GM23338 (cell line): ENCODE results near the gene FAM43A. TPM values are rescaled to one million over a fixed set of nuclear protein-coding genes. Genes with fewer than 3 reads are reported as not detected.

Source experiments
- ATAC-seq: fragments of 200-7000 bp; cut with Tn5 transposase; 3 replicates; pipeline ENCODE4 v1.9.1; 2020
- DNase-seq: peaks from one replicate; pipeline ENCODE4 v3.0.0-alpha.2; 2015; ENCODE audit warnings: low spot score
- H2AFZ ChIP-seq: fragments of 200-600 bp; sonication (generic); 2 replicates; pipeline ENCODE4 v1.8.0; 2016; ENCODE audit warnings: antibody characterized with exemption, mild to moderate bottlenecking, moderate library complexity
- H3F3A ChIP-seq: fragments of 200-600 bp; sonication (generic); replicated peaks from 2 replicates; pipeline ENCODE4 v1.8.0; 2017; ENCODE audit warnings: antibody characterized with exemption, mixed run types, low read depth
- H3K27ac ChIP-seq: fragments of 200-600 bp; sonication (generic); 2 replicates; pipeline ENCODE4 v1.6.1; 2016; ENCODE audit warnings: low read depth
- H3K27me3 ChIP-seq: fragments of 200-600 bp; sonication (generic); 2 replicates; pipeline ENCODE4 v1.8.0; 2016; ENCODE audit warnings: mild to moderate bottlenecking, mixed run types, moderate library complexity; ENCODE audit not compliant: insufficient read depth
- H3K36me3 ChIP-seq: fragments of 200-600 bp; sonication (generic); 2 replicates; pipeline ENCODE4 v1.8.0; 2016; ENCODE audit warnings: mild to moderate bottlenecking; ENCODE audit not compliant: insufficient read depth
- H3K4me1 ChIP-seq: fragments of 200-600 bp; sonication (generic); 2 replicates; pipeline ENCODE4 v1.8.0; 2016; ENCODE audit warnings: mild to moderate bottlenecking, moderate library complexity; ENCODE audit not compliant: insufficient read depth
- H3K4me2 ChIP-seq: fragments of 200-600 bp; sonication (generic); 2 replicates; pipeline ENCODE4 v1.7.1; 2017; ENCODE audit warnings: mixed run types
- H3K4me3 ChIP-seq: fragments of 200-600 bp; sonication (generic); 2 replicates; pipeline ENCODE4 v1.6.1; 2016; ENCODE audit warnings: mixed run types
- H3K79me2 ChIP-seq: fragments of 200-600 bp; sonication (generic); replicated peaks from 2 replicates; pipeline ENCODE4 v1.8.0; 2017; ENCODE audit warnings: mild to moderate bottlenecking; ENCODE audit not compliant: insufficient read depth
- H3K9me2 ChIP-seq: fragments of 200-600 bp; sonication (generic); 2 replicates; pipeline ENCODE4 v1.8.0; 2017; ENCODE audit not compliant: insufficient read depth
- H4K20me1 ChIP-seq: fragments of 200-600 bp; sonication (generic); replicated peaks from 2 replicates; pipeline ENCODE4 v1.8.0; 2017; ENCODE audit warnings: mild to moderate bottlenecking; ENCODE audit not compliant: insufficient read depth
- H3K27ac Mint-ChIP-seq: 2 replicates; pipeline ENCODE4 v1.8.0; 2020; ENCODE audit warnings: inconsistent platforms, mild to moderate bottlenecking, moderate library complexity, mixed read lengths
- H3K27me3 Mint-ChIP-seq: 3 replicates; pipeline ENCODE4 v1.8.0; 2022; ENCODE audit warnings: low read depth, mild to moderate bottlenecking, moderate library complexity, mixed read lengths, inconsistent platforms; ENCODE audit not compliant: insufficient read depth, poor library complexity
- H3K36me3 Mint-ChIP-seq: 3 replicates; pipeline ENCODE4 v1.8.0; 2021; ENCODE audit warnings: low read depth, mild to moderate bottlenecking, inconsistent platforms, moderate library complexity, mixed read lengths
- H3K4me1 Mint-ChIP-seq: 3 replicates; pipeline ENCODE4 v1.8.0; 2020; ENCODE audit warnings: mild to moderate bottlenecking, inconsistent platforms, mixed read lengths
- H3K4me3 Mint-ChIP-seq: 3 replicates; pipeline ENCODE4 v1.8.0; 2021; ENCODE audit warnings: moderate library complexity, mild to moderate bottlenecking, inconsistent platforms, mixed read lengths
- H3K9me3 Mint-ChIP-seq: 3 replicates; pipeline ENCODE4 v1.8.0; 2020; ENCODE audit warnings: moderate library complexity, mild to moderate bottlenecking, inconsistent platforms, mixed read lengths
- ETS1 ChIP-seq: IDR thresholded peaks from 2 replicates; pipeline ENCODE4 v1.6.1; 2016; ENCODE audit warnings: antibody characterized with exemption
- EZH2phosphoT487 ChIP-seq: fragments of 200-600 bp; sonication (generic); IDR thresholded peaks from one replicate; pipeline ENCODE4 v1.8.1; 2018; ENCODE audit warnings: antibody characterized with exemption; ENCODE audit not compliant: unreplicated experiment
- JUNB ChIP-seq: IDR thresholded peaks from one replicate; pipeline ENCODE4 v1.6.1; 2016; ENCODE audit warnings: antibody characterized with exemption; ENCODE audit not compliant: unreplicated experiment
- POLR2AphosphoS5 ChIP-seq: IDR thresholded peaks from 2 replicates; pipeline ENCODE4 v1.6.1; 2016; ENCODE audit warnings: antibody characterized with exemption, low read depth
- STAT1 ChIP-seq: IDR thresholded peaks from one replicate; pipeline ENCODE4 v1.6.1; 2016; ENCODE audit warnings: antibody characterized with exemption; ENCODE audit not compliant: unreplicated experiment
- ZNF331 ChIP-seq: fragments of 250-450 bp; sonication (Bioruptor Pico); IDR thresholded peaks from 2 replicates; pipeline ENCODE4 v1.5.0; 2020; ENCODE audit warnings: low read depth, mild to moderate bottlenecking, moderate library complexity
- ZNF462 ChIP-seq: fragments of 250-450 bp; sonication (Bioruptor Pico); IDR thresholded peaks from 2 replicates; pipeline ENCODE4 v1.5.0; 2020; ENCODE audit warnings: mild to moderate bottlenecking, moderate library complexity
- polyA plus RNA-seq: library from polyadenylated mRNA; unstranded; fragments of >200 nt; fragmentation: Nextera tagmentation; extraction: Ambion mirVana; gene quantifications from 2 replicates; pipeline ENCODE4 v1.2.1, GENCODE V29; 2016
- total RNA-seq: library from RNA; depleted of rRNA; stranded (reverse); fragments of >200 nt; shearing (Covaris generic); gene quantifications from 2 replicates; pipeline ENCODE4 v1.2.3, GENCODE V29; 2014

Gene FAM43A
- total and polyA plus RNA-seq, 2 experiments from 2014 or later = 2.4 to 6.4 TPM

GRCh38 chr3:194731506-194732073 is 45.9 kb downstream of the FAM43A start:
- no peak for ATAC-seq
- no peak for DNase-seq
- no peaks in the 10 kb centered on the region for H3F3A ChIP-seq
- no peak overlapping the region; the same call in 1 of the 2 replicates for H2AFZ ChIP-seq
- no peaks in the 10 kb centered on the region for H3K79me2 ChIP-seq
- H3K27ac ChIP-seq = no peak overlapping the region
- peaks cover 13% of the 10 kb centered on the region; the same call in 1 of the 2 replicates for H3K4me1 ChIP-seq
- peaks cover 2% of the 10 kb centered on the region; the same call in 2 of the 3 replicates for H3K9me3 Mint-ChIP-seq
- H3K27me3 ChIP-seq = no peaks in the 10 kb centered on the region
- H3K4me1 Mint-ChIP-seq = peaks cover 22% of the 10 kb centered on the region
- H3K27ac Mint-ChIP-seq = no peak overlapping the region
- H3K4me3 Mint-ChIP-seq = no peak overlapping the region
- H3K4me2 ChIP-seq = no peak overlapping the region
- H3K4me3 ChIP-seq = no peak overlapping the region
- no peaks in the 10 kb centered on the region for H3K9me2 ChIP-seq
- H3K36me3 ChIP-seq = no peaks in the 10 kb centered on the region
- TF ChIP-seq ETS1 (no peak), EZH2phosphoT487 (no peak), POLR2AphosphoS5 (no peak), STAT1 (no peak), JUNB (no peak), ZNF331 (CRISPR knock-in tag) (no peak), ZNF462 (CRISPR knock-in tag) (no peak)
- H4K20me1 ChIP-seq = no peaks in the 10 kb centered on the region
- H3K27me3 Mint-ChIP-seq = peaks cover 7% of the 10 kb centered on the region
- no peaks in the 10 kb centered on the region for H3K36me3 Mint-ChIP-seq
